Tibial artery (tissue), 4 donors: ENCODE data around the gene ANKRD11.
A peak's percentile ranks its signal among the peaks of the same experiment; 100 is the strongest.

ENCODE experiments used
- DNase-seq, 2 donors: peaks; one replicate each; pipeline ENCODE4 v3.0.0-alpha.2; 2019
- H3K27ac ChIP-seq, 2 donors: fragments of 200-600 bp; sonication (generic) in 1 of 2; 1 replicate in 1 of 2; 2 replicates in 1 of 2; pipeline ENCODE4 v1.5.1; 2018 to 2019; ENCODE audit warnings: mild to moderate bottlenecking in 1 of 2
- H3K27me3 ChIP-seq, 2 donors: fragments of 200-600 bp; sonication (generic) in 1 of 2; one replicate each; pipeline versions ENCODE4 v1.5.1 to v1.6.0; 2016 to 2019
- H3K36me3 ChIP-seq, 3 donors: fragments of 200-600 bp; sonication (generic) in 2 of 3; one replicate each; pipeline ENCODE4 v1.5.1; 2016 to 2019; ENCODE audit warnings: mild to moderate bottlenecking in 2 of 3
- H3K4me1 ChIP-seq, 4 donors: fragments of 200-600 bp; sonication (generic) in 2 of 4; 1 replicate in 3 of 4; 2 replicates in 1 of 4; pipeline ENCODE4 v1.5.1; 2016 to 2019
- H3K4me3 ChIP-seq, 2 donors: fragments of 200-600 bp; sonication (generic) in 1 of 2; 1 replicate in 1 of 2; 2 replicates in 1 of 2; pipeline ENCODE4 v1.5.1; 2018 to 2019; ENCODE audit warnings: mild to moderate bottlenecking in 2 of 2
- H3K9me3 ChIP-seq, 3 donors: fragments of 200-600 bp; sonication (generic) in 1 of 3; one replicate each; pipeline ENCODE4 v1.5.1; 2016 to 2019
- intact Hi-C: fragments of 100-400 bp; cut with DNase I; formaldehyde crosslinking; loops from one replicate; pipeline ENCODE4 v1.15.0; 2023; ENCODE audit warnings: low total_unique reads
- TF ChIP-seq, protein P1 (sequence below), 2 experiments: fragments of 200-600 bp in 1 of 2; fragments of 450-650 bp in 1 of 2; IDR thresholded peaks; one replicate each; pipeline ENCODE4 v1.5.1; 2017 to 2019; ENCODE audit warnings: antibody characterized with exemption in 2 of 2, mild to moderate bottlenecking in 1 of 2, moderate library complexity in 1 of 2

Gene ANKRD11

DNA sequence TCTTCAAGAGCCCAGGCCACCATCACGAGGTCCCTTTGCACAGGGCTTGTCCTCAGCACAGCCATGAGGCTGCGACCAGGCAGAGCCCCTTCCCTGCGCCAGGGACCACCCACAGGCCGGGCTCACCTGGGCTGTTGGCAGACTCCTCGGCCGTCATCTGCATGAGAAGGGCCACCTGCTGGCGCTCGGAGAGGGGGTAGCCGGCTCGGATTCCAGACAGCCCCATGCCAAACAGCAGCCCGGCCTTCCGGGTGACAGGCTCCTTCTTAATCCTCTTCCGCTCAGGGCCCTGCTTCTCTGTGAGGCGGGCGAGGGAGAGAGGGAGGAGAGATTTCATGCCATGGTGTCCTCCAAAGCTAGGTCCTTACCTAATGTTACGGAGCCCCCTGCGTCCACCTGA is 199.5 kb downstream of the ANKRD11 start:
- Histone ChIP-seq H3K27ac (no peak overlapping the region), H3K4me3 (no peak overlapping the region), H3K36me3 (peaks cover 18 to 67% (median 40%) of the 10 kb centered on the region in 3 donors), H3K9me3 (no peaks in the 10 kb centered on the region), H3K27me3 (no peaks in the 10 kb centered on the region), H3K4me1 (peaks cover 0 to 11% (median 2%) of the 10 kb centered on the region in 4 donors)
- TF ChIP-seq, protein P1, sequence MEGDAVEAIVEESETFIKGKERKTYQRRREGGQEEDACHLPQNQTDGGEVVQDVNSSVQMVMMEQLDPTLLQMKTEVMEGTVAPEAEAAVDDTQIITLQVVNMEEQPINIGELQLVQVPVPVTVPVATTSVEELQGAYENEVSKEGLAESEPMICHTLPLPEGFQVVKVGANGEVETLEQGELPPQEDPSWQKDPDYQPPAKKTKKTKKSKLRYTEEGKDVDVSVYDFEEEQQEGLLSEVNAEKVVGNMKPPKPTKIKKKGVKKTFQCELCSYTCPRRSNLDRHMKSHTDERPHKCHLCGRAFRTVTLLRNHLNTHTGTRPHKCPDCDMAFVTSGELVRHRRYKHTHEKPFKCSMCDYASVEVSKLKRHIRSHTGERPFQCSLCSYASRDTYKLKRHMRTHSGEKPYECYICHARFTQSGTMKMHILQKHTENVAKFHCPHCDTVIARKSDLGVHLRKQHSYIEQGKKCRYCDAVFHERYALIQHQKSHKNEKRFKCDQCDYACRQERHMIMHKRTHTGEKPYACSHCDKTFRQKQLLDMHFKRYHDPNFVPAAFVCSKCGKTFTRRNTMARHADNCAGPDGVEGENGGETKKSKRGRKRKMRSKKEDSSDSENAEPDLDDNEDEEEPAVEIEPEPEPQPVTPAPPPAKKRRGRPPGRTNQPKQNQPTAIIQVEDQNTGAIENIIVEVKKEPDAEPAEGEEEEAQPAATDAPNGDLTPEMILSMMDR (IDR thresholded peaks at IDR 0.05): no peak
- DNase-seq: no peak
- intact Hi-C loops: no loop called here

DNA sequence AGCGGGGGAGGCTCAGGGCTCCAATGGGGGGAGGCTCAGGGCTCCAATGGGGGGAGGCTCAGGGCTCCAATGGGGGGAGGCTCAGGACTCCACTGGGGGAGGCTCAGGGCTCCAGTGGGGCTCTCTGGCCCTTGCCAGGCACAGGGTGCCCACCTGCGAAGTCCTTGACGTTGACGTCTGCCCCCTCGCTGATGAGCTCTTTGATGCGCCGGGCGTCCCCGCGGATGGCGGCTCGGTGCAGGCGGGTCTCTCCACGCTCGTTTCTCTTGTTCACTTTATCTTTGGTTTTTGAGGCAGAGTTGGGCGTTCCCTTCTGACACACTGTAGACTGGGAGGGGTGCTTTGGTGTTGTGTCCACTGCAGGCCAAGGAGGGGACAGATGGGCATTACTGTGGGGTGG is 199.9 kb downstream of the ANKRD11 start:
- Histone ChIP-seq H3K4me3 (no peak overlapping the region), H3K9me3 (no peaks in the 10 kb centered on the region), H3K36me3 (peaks cover 22 to 71% (median 44%) of the 10 kb centered on the region in 3 donors), H3K27me3 (no peaks in the 10 kb centered on the region), H3K27ac (no peak overlapping the region), H3K4me1 (peaks cover 0 to 10% (median 2%) of the 10 kb centered on the region in 4 donors)
- DNase-seq: no peak
- TF ChIP-seq, protein P1 (IDR thresholded peaks at IDR 0.05): no peak
- intact Hi-C loops: no loop called here

DNA sequence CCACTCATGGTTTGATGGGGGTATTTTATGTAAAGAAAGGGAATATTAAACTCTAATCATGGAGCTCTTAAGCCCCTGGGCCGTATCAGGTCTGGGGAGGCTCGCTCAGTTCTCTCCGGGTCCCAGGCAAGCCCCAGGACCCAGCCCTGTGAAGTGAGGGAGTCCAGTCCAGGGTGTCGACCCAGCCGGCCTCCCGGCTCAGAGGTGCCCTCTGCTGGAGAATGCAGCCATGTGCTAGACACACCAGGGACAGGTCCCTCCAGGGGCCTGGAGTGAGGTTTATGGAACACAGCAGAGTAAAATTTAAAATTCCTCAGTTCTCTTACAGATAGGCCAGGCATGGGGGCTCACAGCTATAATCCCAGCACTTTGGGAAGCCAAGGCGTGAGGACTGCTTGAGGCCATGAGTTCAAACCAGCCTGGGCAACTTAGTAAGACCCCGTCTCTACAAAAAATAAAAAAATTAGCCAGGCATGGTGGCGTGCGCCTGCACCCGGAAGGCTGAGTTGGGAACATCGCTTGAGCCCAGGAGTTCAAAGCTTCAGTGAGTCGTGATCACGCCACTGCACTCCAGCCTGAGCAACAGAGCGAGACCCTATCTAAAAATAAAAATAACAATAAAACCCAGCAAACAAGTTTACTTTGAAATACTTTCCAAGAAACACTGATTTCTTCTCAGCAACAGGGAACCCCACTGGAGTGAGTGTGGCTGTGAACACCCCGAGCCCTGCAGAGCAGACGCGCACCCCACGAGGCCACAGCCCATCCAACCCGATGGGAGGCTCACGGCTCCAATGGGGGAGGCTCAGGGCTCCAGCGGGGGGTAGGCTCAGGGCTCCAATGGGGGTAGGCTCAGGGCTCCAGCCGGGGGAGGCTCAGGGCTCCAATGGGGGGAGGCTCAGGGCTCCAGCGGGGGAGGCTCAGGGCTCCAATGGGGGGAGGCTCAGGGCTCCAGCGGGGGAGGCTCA is 200.6 kb downstream of the ANKRD11 start:
- H3K27ac ChIP-seq: no peak overlapping the region
- H3K4me1 ChIP-seq: peaks cover 0 to 4% (median 2%) of the 10 kb centered on the region in 4 donors
- intact Hi-C loops: no loop called here
- TF ChIP-seq, protein P1 (IDR thresholded peaks at IDR 0.05): peak; percentile 48 to 63
- H3K9me3 ChIP-seq: no peaks in the 10 kb centered on the region
- H3K4me3 ChIP-seq: no peak overlapping the region
- peak; percentile 52 to 78 for DNase-seq
- no peaks in the 10 kb centered on the region for H3K27me3 ChIP-seq
- peaks cover 30 to 79% (median 52%) of the 10 kb centered on the region in 3 donors for H3K36me3 ChIP-seq

DNA sequence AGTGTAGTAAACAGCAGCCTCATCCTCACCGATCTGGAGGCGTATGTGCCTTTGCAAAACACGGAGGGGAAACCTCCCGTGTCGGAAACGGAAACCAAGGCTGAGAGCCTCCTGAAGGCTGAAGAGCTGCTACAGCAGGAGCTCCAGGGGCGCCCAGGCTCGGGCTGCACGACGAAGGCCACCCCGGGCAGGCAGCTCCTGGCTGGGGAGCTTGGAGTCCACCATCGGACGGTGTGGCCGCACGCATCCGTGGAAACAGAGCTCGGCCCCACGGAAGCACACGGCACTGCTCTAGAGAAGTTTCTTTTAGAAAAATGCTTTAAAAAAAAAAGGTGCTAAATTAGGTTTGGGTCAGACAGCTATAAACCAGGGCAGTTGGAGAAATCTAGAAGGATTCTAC is 201.4 kb downstream of the ANKRD11 start:
- Histone ChIP-seq H3K27me3 (no peaks in the 10 kb centered on the region), H3K36me3 (peaks cover 35 to 85% (median 58%) of the 10 kb centered on the region in 3 donors), H3K4me3 (no peak overlapping the region), H3K27ac (no peak overlapping the region), H3K9me3 (no peaks in the 10 kb centered on the region), H3K4me1 (no peaks in the 10 kb centered on the region)
- DNase-seq: no peak
- TF ChIP-seq, protein P1 (IDR thresholded peaks at IDR 0.05): no peak
- intact Hi-C loops: no loop called here

DNA sequence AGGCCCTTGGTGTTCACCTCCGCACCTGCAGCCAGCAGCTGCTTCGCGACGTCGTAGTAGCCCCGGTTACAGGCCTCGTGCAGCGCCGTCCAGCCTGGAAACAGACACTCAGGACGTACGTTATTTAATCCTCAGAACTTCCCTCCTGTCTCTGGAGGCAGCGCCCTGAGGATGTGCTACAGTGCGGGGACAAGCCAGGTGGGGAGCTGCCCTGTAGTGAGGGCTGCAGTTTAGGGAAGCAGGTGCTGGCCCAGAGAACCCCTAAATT is 201.8 kb downstream of the ANKRD11 start:
- Histone ChIP-seq H3K36me3 (peaks cover 35 to 89% (median 58%) of the 10 kb centered on the region in 3 donors), H3K4me3 (no peak overlapping the region), H3K9me3 (no peaks in the 10 kb centered on the region), H3K4me1 (no peaks in the 10 kb centered on the region), H3K27ac (no peak overlapping the region), H3K27me3 (no peaks in the 10 kb centered on the region)
- intact Hi-C loops: no loop called here
- DNase-seq: no peak
- TF ChIP-seq, protein P1 (IDR thresholded peaks at IDR 0.05): no peak
